Endodermal cell (in vitro differentiated cells): ENCODE measurements around the gene RAD23A. TPM values are rescaled to one million over a fixed set of nuclear protein-coding genes. Genes with fewer than 3 reads are reported as not detected.
"Not testable (repeated sequence)": the region's sequence is repeated elsewhere in the genome, so short reads cannot be mapped to it uniquely, and the experiment has no call there.

Experiments used
- DNase-seq: peaks from one replicate; pipeline ENCODE4 v3.0.0-alpha.2; 2017
- H3K27ac ChIP-seq: 2 replicates; pipeline ENCODE4 v1.5.1; 2013; ENCODE audit warnings: mild to moderate bottlenecking, low read depth, low read length, moderate library complexity
- H3K27me3 ChIP-seq: 2 replicates; pipeline ENCODE4 v1.6.1; 2013; ENCODE audit warnings: mild to moderate bottlenecking, low read length, moderate library complexity; ENCODE audit not compliant: insufficient read depth, control insufficient read depth, poor library complexity, severe bottlenecking
- H3K36me3 ChIP-seq: 2 replicates; pipeline ENCODE4 v1.7.0; 2013; ENCODE audit warnings: mild to moderate bottlenecking, low read length, moderate library complexity; ENCODE audit not compliant: control insufficient read depth, insufficient read depth
- H3K4me1 ChIP-seq: one replicate; pipeline ENCODE4 v1.7.0; 2013; ENCODE audit warnings: low read length; ENCODE audit not compliant: control insufficient read depth, insufficient read depth
- H3K4me3 ChIP-seq: 2 replicates; pipeline ENCODE4 v1.5.1; 2013; ENCODE audit warnings: mild to moderate bottlenecking, low read length, moderate library complexity
- H3K9ac ChIP-seq: 2 replicates; pipeline ENCODE4 v1.6.1; 2013; ENCODE audit warnings: mild to moderate bottlenecking, low read length, moderate library complexity; ENCODE audit not compliant: poor library complexity, severe bottlenecking; ENCODE audit errors: extremely low read depth
- H3K9me3 ChIP-seq: 2 replicates; pipeline ENCODE4 v1.6.1; 2013; ENCODE audit warnings: mild to moderate bottlenecking, low read length, moderate library complexity; ENCODE audit not compliant: control insufficient read depth
- H3K27ac Mint-ChIP-seq: 2 replicates; pipeline ENCODE4 v1.8.0; 2020; ENCODE audit warnings: mixed read lengths
- H3K27me3 Mint-ChIP-seq: 2 replicates; pipeline ENCODE4 v1.8.0; 2021; ENCODE audit warnings: mild to moderate bottlenecking, mixed read lengths; ENCODE audit not compliant: insufficient read depth
- H3K36me3 Mint-ChIP-seq: 2 replicates; pipeline ENCODE4 v1.8.0; 2020; ENCODE audit warnings: low read depth, mixed read lengths
- H3K4me1 Mint-ChIP-seq: 2 replicates; pipeline ENCODE4 v1.8.0; 2020; ENCODE audit warnings: mixed read lengths
- H3K4me3 Mint-ChIP-seq: 2 replicates; pipeline ENCODE4 v1.8.0; 2020; ENCODE audit warnings: mild to moderate bottlenecking, moderate library complexity, mixed read lengths
- H3K9me3 Mint-ChIP-seq: 2 replicates; pipeline ENCODE4 v1.8.0; 2020; ENCODE audit warnings: mild to moderate bottlenecking, mixed read lengths
- CTCF ChIP-seq: fragments of 200-600 bp; sonication (generic); conservative IDR thresholded peaks from 2 replicates; pipeline ENCODE4 v1.5.0; 2021; ENCODE audit warnings: antibody characterized with exemption, mild to moderate bottlenecking
- WGBS, 2 experiments: methylation state at CpG; one replicate each; pipeline versions ENCODE4 v1.1.5 to v1.1.7; 2013; ENCODE audit warnings: missing lambda C conversion rate in 2 of 2, mixed read lengths in 1 of 2; ENCODE audit not compliant: insufficient coverage in 1 of 2, insufficient read length in 1 of 2; 5-methylcytosine and 5-hydroxymethylcytosine counted together
- total RNA-seq, 2 donors: library from RNA; stranded (reverse); fragmentation: NEBNext Ultra II Directional in 1 of 2; extraction: Animal tissue kit (Norgen Biotek cat#: 25700) in 1 of 2; gene quantifications; 2 replicates in 1 of 2; 3 replicates in 1 of 2; pipeline ENCODE4 v1.2.1, GENCODE V29; 2021

Gene RAD23A
- total RNA-seq, 2 donors from 2014 or later = 75.5 to 117 TPM

- no peak overlapping the region for H3K27ac Mint-ChIP-seq
- Histone ChIP-seq H3K27ac (no peak overlapping the region), H3K9ac (no peak overlapping the region), H3K27me3 (no peaks in the 10 kb centered on the region), H3K36me3 (no peaks in the 10 kb centered on the region), H3K4me3 (no peak overlapping the region), H3K4me1 (no peaks in the 10 kb centered on the region), H3K9me3 (no peaks in the 10 kb centered on the region)
- peaks cover 18% of the 10 kb centered on the region for H3K27me3 Mint-ChIP-seq
- no peak for DNase-seq
- H3K4me3 Mint-ChIP-seq = no peak overlapping the region
- H3K9me3 Mint-ChIP-seq = no peaks in the 10 kb centered on the region
- no peaks in the 10 kb centered on the region for H3K4me1 Mint-ChIP-seq
- H3K36me3 Mint-ChIP-seq = no peaks in the 10 kb centered on the region
- WGBS, 2 experiments = 72 to 85% methylated on average over 3 to 19 of the region's 19 CpGs
- no peak for TF ChIP-seq CTCF
Observed at GRCh38 chr19:12974301-12975220, 28.9 kb downstream of the RAD23A start.

GRCh38 chr19:12975221-12975741 is 29.6 kb downstream of the RAD23A start:
- Mint-ChIP-seq H3K9me3 (no peaks in the 10 kb centered on the region), H3K36me3 (no peaks in the 10 kb centered on the region), H3K27me3 (peaks cover 23% of the 10 kb centered on the region), H3K27ac (no peak overlapping the region), H3K4me1 (no peaks in the 10 kb centered on the region), H3K4me3 (no peak overlapping the region)
- H3K27me3 ChIP-seq = no peaks in the 10 kb centered on the region
- H3K9me3 ChIP-seq = no peaks in the 10 kb centered on the region
- no peaks in the 10 kb centered on the region for H3K4me1 ChIP-seq
- DNase-seq = no peak
- no peak overlapping the region for H3K9ac ChIP-seq
- 88 to 93% methylated on average over 8 to 17 of the region's 17 CpGs for WGBS, 2 experiments
- H3K27ac ChIP-seq = no peak overlapping the region
- no peaks in the 10 kb centered on the region for H3K36me3 ChIP-seq
- H3K4me3 ChIP-seq = no peak overlapping the region
- TF ChIP-seq CTCF = no peak

GRCh38 chr19:12976109-12976508 is 30.4 kb downstream of the RAD23A start:
- not testable (repeated sequence) for H3K4me1 Mint-ChIP-seq, H3K9ac ChIP-seq, H3K36me3 ChIP-seq, H3K4me1 ChIP-seq, H3K9me3 Mint-ChIP-seq, H3K4me3 ChIP-seq, H3K4me3 Mint-ChIP-seq, H3K36me3 Mint-ChIP-seq, H3K9me3 ChIP-seq, DNase-seq, H3K27ac Mint-ChIP-seq, H3K27me3 ChIP-seq, H3K27ac ChIP-seq
- WGBS, 2 experiments = 82 to 87% methylated on average over 5 to 7 of the region's 7 CpGs
- H3K27me3 Mint-ChIP-seq = peaks cover 23% of the 10 kb centered on the region
